Stimulated activated CD8-positive, alpha-beta memory T cell treated with anti-CD3 and anti-CD28 coated beads, Interleukin-15, amount 100 ng/mL, for 4 hours (primary cell): Measurements from ENCODE around the gene FKBP3.
"Not testable (repeated sequence)": the region's sequence is repeated elsewhere in the genome, so short reads cannot be mapped to it uniquely, and the experiment has no call there.

Experiments used
- DNase-seq, 2 donors: peaks; one replicate each; pipeline ENCODE4 v3.0.0-alpha.2; 2020; ENCODE audit warnings: low read depth in 2 of 2

The FKBP3 gene

DNA sequence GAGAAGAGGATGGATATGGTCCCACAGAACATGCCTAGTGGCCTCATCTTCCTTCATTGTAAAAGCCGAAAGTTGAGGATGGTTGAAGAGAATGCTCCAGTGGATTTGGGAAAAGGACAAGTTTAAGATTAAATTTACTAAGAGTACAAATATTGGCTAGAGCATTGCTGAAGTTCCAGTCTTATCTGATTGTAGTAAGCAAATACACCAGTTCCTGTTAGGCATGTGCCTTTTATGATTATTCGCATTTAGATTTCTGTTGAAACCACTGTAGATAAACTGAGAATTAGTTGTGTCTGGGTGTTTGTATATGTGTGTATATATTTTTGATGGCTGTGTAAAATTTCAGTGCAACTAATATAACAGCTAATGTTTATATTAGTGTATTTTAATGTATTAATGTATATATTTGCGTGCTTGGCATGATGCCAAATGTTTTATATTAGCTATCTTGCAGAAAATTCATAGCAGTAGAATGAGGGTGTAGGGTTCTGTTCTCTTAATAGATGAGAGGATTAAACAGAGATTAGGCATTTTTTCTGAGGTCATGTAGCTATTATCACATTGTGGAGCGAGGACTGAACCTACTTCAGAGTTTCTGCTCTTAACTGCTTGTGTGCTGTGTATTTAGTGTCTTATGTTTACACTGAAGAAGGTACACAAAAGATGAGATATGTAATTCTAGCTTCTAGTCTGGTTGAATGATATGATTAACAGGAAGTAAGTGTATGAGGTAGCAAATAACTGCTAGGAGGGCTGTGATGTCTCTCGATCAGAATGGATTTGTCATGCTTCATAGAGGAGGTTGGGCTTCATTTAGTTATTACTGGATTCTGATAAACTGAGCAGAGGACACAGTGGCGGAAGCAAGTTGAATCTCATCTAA is 21.1 kb downstream of the FKBP3 start:
- no peak for DNase-seq

DNA sequence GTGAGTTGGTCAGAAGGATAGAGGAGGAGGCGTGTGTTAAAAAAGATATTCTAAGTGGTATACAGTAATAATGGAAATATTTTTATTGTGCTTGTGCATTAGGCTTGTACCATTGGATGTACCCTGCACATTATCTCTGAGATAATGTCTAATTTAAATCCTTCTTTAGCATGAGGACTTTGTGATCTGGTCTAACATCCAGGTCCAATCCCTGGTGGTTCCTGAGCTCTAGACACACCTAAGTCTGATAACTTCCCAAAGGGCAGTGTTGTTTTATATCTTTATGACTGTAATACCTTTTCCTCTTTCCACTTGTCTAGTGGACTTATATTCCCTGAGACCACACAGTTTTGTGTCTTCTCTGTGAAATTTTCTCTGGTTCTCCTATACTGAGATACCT is 29.7 kb downstream of the FKBP3 start:
- no peak for DNase-seq

DNA sequence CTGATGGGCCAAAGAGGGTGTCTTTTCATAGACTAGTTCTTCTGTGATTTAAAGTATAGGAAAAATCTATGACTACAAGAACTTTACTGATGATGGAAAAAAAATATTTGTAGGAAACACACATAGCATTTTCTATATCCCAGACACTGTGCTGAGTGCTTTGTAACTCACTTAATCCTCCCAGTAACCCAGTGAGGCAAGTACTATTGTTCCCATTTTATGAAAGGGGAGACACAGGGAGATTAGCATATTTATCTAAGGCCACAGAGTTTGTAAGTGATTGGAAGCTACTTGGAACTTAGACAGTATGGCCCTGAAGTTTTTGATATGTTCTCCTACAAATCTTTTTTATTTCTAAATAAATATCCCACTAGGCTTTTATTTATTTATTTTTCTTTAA is 30.5 kb downstream of the FKBP3 start:
- DNase-seq = no peak

DNA sequence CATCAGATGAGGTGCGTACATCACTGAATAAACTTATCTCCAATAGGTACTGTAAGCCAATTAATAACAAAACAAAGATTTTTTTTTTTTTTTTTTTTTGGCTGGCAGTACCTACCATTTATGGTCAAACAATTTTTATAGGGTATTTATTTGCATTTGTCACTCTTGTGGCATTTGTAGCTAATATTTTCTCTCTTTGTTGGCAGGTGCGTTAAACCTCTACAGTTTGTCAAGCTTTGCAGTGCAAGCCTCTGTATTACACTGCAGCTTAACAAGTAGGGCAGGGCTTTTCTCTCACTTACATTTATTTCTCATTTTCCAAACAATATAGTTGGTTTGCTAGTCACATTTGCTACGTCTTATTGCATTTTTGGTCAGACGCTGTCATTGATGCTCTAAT is 38.1 kb downstream of the FKBP3 start:
- no peak for DNase-seq

DNA sequence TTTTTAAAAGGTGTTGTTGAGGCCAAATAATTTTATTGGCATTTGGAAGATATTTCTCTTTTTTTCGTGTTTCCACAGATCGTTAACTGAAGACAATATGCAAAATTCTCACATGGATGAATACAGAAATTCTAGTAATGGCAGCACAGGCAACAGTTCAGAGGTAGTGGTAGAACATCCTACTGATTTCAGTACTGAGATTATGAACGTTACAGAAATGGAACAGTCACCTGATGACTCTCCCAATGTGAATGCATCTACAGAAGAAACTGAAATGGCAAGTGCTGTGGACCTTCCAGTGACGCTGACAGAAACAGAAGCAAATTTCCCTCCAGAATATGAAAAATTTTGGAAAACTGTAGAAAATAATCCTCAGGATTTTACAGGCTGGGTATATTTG is 39.1 kb downstream of the FKBP3 start:
- DNase-seq = no peak

DNA sequence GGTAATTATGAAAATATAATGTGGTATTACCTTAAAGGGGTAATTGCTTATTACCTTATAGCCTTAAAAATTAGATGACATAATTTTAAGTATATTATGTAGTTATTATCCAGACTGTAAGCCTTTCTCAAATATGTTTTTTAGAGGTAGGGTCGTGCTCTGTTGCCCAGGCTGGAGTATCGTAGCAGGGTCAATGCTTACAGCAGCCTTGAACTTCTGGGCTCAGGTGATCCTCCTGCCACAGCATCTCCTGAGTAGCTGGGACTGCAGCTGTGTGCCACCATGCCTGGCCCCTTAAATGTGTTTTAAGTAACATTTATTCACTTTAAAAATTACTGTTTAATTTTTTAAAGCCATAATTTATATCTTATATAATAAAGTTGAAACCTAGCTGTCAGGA is 40.0 kb downstream of the FKBP3 start:
- DNase-seq = no peak

DNA sequence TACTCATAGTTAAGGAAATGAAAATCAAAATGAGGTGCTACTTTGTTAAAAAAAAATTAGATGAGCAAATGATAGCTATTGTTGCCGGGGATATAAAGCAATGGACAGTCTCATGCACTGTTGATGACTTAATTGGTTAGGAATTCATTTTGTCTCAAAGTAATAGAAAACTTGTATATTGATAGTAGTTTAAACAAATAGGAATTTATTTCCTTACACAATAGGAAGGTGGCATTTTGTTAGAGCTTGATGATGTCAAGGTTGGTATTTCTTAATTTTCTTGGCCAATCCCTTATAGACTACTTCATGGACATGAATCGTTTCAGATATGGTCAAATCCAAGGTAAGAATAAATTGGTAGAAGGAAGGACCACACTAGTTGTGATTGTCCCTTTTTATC is 42.6 kb downstream of the FKBP3 start:
- no peak for DNase-seq

DNA sequence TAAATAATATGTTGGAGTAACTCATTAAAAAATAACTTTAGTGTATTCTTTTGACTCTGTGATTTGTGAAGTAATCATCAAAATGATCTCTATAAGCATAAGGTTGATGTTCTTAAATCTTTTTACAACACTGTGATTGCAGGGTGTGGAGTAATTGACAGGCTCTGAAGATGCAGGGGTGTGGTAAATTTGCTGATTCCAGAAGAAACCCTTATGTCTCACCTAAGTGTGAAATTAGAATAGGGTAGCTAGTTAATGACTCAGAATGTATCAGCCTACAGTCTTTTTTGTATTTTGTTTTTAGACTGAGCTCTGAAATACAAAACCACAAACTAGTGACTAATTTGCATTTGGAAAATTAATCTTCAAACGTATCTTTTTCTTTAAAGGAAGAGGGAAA is 44.5 kb downstream of the FKBP3 start:
- DNase-seq = no peak

DNA sequence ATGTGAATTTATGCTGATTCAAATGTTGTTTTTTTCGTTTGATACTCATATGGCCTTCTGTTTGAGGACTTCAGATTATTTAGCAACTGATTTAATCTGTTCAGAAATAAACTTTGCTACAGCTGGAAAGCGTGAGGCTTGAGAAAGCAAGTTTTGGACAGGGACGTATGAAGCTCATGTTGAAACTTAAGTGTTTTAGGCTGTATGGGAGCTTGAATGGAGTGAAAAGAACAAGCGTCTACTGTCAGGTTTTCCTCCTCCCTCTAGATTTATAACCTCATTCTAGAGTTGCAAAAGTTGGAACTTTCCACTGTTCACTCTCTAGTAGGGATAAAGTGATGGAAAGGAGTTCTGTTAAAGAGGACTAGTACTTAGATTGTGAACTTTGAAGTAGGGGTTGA is 49.3 kb downstream of the FKBP3 start:
- DNase-seq = no peak

DNA sequence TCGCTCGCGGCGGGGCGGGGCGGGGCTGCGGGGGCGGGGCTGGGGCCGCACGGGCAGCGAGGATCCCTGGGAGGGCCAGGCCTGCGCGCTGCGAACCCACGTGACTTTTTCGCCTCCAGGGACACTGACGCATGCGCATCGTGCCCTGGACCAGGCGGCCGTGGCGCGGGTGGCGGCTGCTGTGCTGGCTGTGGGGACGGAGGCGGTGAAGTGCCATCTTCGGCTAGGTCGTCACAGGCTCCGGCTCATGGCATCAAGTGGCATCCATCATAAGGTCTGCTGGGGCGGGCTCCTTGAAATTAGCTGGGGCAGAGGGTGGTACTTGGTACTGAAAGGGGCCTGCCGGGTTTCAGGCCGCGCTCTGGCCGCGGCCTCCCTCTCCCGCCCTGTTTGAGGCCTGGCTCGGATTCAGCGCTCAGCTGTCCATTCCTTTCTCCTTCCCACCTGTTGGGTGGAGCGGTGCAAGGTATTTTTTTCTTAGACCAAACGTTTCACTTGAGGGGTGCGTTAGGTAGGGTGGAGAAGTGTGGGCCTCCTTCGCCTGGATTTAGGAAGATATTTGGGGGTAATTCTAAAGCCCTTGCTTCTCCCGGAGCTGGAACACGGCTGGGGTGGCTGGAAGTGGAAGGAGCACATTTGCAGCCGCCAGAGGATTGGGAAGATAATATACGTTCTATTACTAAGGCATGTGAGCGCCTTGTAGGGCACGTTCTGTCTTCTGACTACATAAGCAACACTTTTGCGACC is 50.1 kb downstream of the FKBP3 start, which contains the start of gene PRPF39:
PRPF39 (plus strand) TSS at position 141 of the 747 bp plus-strand sequence. CDS start 11,124 bp downstream, outside the sequence.
- peak; percentile 92 to 93 for DNase-seq

DNA sequence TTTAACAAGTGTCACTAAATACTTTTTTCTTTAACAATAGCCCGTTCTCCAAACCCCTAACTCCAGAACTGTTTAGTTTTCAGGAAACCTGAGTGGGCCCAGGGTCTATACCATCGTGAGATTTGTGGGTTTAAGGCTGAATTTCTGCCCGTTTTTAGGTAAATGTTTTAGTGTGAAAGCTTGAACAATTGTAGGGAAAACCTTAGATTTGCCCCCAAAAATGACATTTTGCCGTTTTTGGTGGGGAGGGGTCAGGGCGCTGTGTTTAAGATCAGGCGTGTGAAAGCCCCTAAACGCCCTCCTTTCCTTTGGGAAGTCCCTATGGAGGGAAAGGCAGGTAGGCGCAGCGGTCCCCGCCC is 50.7 kb downstream of the FKBP3 start:
- DNase-seq = no peak

DNA sequence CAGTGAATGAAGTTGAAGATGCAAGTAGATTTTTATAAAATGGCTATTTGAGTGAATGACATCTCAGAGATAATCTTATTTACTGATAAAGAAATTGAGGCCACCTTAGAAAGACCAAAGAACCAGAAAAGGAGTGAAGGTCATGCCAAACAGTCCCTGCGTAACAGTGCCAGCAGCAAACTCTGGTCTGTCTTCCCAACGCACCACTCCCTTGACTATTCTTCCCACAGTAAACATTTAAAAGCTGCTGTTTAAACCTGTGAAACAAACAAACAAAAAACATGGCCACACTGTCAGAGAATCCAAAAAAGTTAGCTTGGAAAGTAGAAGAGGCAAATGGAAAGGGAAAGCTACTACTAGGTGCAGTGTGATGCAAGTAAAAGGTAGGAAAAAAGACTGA is 51.9 kb downstream of the FKBP3 start:
- DNase-seq = no peak

DNA sequence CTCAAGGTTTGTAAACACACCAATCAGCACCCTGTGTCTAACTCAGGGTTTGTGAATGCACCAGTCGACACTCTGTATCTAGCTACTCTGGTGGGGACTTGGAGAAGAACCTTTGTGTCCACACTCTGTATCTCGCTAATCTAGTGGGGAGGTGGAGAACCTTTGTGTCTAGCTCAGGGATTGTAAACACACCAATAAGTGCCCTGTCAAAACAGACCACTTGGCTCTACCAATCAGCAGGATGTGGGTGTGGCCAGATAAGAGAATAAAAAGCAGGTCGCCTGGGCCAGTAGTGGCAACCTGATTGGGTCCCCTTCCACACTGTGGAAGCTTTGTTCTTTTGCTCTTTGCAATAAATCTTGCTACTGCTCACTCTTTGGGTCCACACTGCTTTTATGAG is 53.2 kb downstream of the FKBP3 start:
- DNase-seq = not testable (repeated sequence)

DNA sequence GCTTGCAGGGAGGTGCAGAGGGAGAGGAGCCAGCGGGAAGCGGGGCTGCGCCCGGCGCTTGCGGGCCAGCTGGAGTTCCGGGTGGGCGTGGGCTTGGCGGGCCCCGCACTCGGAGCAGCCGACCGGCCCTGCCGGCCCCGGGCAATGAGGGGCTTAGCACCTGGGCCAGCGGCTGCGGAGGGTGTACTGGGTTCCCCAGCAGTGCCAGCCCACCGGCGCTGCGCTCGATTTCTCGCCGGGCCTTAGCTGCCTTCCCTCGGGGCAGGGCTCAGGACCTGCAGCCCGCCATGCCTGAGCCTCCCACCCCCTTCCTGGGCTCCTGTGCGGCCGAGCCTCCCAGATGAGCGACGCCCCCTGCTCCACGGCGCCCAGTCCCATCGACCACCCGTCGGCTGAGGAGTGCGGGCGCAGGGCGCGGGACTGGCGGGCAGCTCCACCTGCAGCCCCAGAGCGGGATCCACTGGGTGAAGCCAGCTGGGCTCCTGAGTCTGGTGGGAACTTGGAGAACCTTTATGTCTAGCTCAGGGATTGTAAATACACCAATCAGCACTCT is 53.8 kb downstream of the FKBP3 start:
- DNase-seq = not testable (repeated sequence)

DNA sequence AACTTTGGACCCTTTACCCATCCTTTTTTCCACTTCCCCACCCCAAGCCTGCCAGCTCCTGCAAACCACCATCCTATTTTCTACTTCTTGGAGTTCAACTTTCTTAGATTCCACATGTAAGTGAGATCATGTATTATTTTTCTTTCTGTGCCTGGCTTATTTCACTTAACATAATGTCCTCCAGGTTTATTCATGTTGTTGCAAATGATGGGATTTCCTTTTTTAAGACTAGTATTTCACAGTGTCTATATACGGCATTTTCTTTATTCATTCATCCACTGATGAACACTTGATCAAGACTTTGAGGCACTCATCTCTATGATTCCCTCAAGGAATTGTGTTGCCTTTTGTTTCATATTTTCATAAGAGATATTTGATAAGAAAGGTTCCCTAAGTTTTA is 56.0 kb downstream of the FKBP3 start:
- no peak for DNase-seq

DNA sequence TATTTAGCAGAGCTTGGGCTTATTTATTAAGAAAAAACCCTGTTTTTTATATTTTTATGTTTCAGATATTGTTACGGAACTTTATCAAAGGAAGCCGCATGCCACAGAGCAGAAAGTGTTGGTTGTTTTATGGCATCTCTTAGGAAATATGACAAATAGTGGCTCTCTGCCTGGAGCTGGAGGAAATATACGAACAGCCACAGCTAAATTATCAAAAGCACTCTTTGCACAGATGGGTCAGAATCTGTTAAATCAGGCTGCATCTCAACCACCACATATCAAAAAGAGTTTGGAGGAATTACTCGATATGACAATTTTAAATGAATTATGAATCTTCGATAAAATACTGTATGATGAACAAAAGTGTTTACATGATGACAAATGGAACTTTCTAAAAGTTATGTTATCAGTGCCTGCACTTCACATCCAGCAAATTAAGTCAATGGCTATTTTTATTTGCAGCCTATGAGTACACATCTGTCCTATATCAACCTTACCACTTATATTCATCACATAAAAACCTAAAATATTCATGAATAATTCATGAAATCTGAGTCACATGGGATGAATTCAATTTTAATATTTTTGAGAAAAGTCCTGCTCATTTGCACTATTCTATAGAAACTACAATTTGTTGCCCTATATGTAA is 60.9 kb downstream of the FKBP3 start:
- DNase-seq = no peak

DNA sequence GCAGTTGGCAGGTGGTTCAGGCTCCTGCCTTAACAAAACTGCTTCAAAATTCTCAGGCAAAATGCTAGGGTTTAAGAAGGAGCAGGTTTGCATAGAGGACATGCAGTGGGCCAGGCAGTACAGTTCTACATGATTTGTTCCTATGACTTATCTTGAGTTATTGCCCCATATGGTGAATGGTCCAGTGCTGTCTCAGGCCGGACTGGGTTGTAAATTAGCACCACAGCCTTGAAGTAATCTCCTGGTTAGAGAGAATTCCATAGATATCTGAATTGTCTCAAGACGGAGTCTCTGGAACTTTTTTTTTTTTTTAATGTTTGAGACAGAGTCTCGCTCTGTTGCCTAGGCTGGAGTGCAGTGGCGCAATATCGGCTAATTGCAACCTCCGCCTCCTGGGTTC is 62.2 kb downstream of the FKBP3 start:
- DNase-seq = no peak

DNA sequence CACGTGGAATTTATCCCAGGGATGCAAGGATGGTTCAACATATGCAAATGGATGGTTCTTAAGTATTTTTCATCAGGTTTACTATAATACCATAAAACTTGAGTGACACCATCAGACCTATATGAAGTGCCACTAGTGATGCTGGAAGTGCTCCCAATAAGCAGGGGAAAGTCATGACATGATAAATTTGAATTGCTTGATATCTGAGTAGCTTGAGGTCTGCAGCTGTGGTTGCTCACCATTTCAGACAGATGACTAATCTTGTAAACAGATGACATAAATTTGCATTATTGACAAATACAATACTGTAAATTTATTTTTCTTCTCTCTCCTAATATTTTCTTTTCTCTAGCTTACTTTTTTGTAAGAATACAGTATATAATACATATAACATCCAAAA is 64.1 kb downstream of the FKBP3 start:
- DNase-seq = no peak

DNA sequence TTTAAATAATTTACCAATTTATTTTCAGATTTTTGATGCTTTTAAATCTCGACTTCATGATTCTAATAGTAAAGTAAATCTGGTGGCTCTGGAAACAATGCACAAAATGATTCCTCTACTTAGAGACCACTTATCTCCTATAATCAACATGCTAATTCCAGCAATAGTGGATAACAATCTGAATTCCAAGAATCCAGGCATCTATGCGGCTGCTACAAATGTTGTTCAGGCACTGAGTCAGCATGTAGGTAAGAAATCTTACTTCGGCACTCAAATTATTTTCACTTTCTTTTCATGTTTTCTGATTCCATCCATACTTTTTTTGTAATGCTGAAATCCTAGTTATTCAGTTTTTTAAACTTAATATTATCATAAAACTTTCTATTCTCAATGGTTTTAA is 65.9 kb downstream of the FKBP3 start:
- no peak for DNase-seq

DNA sequence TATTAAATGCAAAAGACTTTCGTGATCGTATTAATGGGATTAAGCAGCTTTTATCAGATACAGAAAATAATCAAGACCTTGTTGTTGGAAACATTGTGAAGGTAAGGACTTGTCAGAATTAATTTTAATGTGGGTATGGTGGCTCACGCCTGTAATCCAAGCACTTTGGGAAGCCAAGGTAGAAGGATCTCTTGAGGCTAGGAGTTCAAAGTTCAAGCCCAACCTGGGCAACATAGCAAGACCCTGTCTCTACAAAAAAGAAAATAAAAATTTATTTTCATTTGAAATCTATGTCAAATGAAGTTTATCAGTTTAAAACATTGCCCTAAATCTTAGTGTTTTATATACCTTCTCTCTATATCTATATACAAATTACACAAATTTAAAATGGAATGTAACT is 67.6 kb downstream of the FKBP3 start:
- DNase-seq = no peak

DNA sequence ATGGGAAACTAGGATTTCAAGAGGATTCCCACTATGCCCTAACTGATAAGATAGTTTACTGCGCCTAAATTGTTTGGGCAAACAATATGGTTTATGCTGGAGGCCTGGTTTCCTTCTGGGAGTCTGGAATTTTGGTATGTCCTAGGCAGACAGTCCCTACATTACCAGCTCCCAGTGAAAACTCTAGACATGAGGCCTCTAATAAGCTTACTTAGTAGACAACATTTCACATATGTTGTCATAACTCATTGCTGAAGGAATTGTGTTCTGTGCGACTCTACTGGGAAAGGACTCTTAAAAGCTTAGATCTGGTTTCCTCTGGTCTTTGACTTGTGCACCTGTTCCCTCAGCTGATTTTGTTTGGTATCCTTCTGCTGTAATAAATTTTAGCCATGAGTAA is 68.3 kb downstream of the FKBP3 start:
- DNase-seq = no peak
